K562 (cell line): ENCODE measurements around the gene POMGNT1. TPM values are rescaled to one million over a fixed set of nuclear protein-coding genes. Genes with fewer than 3 reads are reported as not detected.

Experiments used
- CBFA2T2 ChIP-seq: fragments of 450-650 bp; conservative IDR thresholded peaks from 2 replicates; pipeline ENCODE4 v1.6.1; 2017; ENCODE audit warnings: mild to moderate bottlenecking
- CCAR2 ChIP-seq: fragments of 200-400 bp; formaldehyde crosslinking; IDR thresholded peaks from 2 replicates; pipeline ENCODE4 v1.6.1; 2017; ENCODE audit warnings: mild to moderate bottlenecking, low read depth, low read length
- CHD4 ChIP-seq: fragments of 200-600 bp; sonication (generic); IDR thresholded peaks from 3 replicates; pipeline ENCODE4 v1.6.1; 2012; ENCODE audit warnings: low read depth, mild to moderate bottlenecking, mixed read lengths, low read length, inconsistent platforms; ENCODE audit not compliant: insufficient read depth, insufficient replicate concordance, poor library complexity, severe bottlenecking
- COPS2 ChIP-seq: fragments of 450-650 bp; conservative IDR thresholded peaks from 2 replicates; pipeline ENCODE4 v1.6.1; 2016; ENCODE audit warnings: mild to moderate bottlenecking, moderate library complexity
- EZH2 ChIP-seq: IDR thresholded peaks from 2 replicates; pipeline ENCODE4 v1.6.1; 2012; ENCODE audit warnings: low read depth, mild to moderate bottlenecking, inconsistent platforms, low read length, borderline replicate concordance
- KLF10 ChIP-seq: fragments of 250-450 bp; sonication (Bioruptor Pico); IDR thresholded peaks from 2 replicates; pipeline ENCODE4 v1.6.1; 2021; ENCODE audit warnings: matching md5 sums
- MBD2 ChIP-seq: sonication (generic); IDR thresholded peaks from 2 replicates; pipeline ENCODE4 v1.6.1; 2016; ENCODE audit warnings: low read depth, borderline replicate concordance
- NFIX ChIP-seq: fragments of 250-450 bp; sonication (Bioruptor Pico); IDR thresholded peaks from 2 replicates; pipeline ENCODE4 v1.4.0; 2020; ENCODE audit warnings: low read depth, mild to moderate bottlenecking, moderate library complexity
- RFX1 ChIP-seq: fragments of 450-650 bp; IDR thresholded peaks from 2 replicates; pipeline ENCODE4 v1.6.1; 2016; ENCODE audit warnings: mild to moderate bottlenecking, moderate library complexity
- SIRT6 ChIP-seq: IDR thresholded peaks from one replicate; pipeline ENCODE4 v1.6.1; 2012; ENCODE audit warnings: low read depth, mild to moderate bottlenecking, control low read depth, inconsistent platforms, low read length, moderate library complexity
- SRSF1 ChIP-seq: fragments of 200-400 bp; formaldehyde crosslinking; IDR thresholded peaks from 2 replicates; pipeline ENCODE4 v1.6.1; 2017; ENCODE audit warnings: mild to moderate bottlenecking, low read depth, low read length, moderate library complexity
- TBL1XR1 ChIP-seq, 2 experiments: IDR thresholded peaks; 2 replicates each; pipeline ENCODE4 v1.6.1; 2012; ENCODE audit warnings: improper control_type of control experiment in 2 of 2, low read length in 2 of 2, mild to moderate bottlenecking in 1 of 2
- THRB ChIP-seq: fragments of 450-650 bp; formaldehyde crosslinking; conservative IDR thresholded peaks from 2 replicates; pipeline ENCODE4 v1.4.0; 2022; ENCODE audit warnings: mild to moderate bottlenecking, missing genetic modification characterization
- ZBTB7A ChIP-seq: IDR thresholded peaks from 2 replicates; pipeline ENCODE4 v1.6.1; 2011; ENCODE audit warnings: low read depth, mild to moderate bottlenecking, low read length, moderate library complexity, borderline replicate concordance; ENCODE audit not compliant: control insufficient read depth
- ZNF311 ChIP-seq: fragments of 250-450 bp; sonication (Bioruptor Pico); IDR thresholded peaks from 2 replicates; pipeline ENCODE4 v1.4.0; 2020; ENCODE audit warnings: mild to moderate bottlenecking, moderate library complexity
- ZNF431 ChIP-seq: sonication (generic); formaldehyde crosslinking; IDR thresholded peaks from 2 replicates; pipeline ENCODE4 v1.8.0; 2022; ENCODE audit warnings: mild to moderate bottlenecking, missing genetic modification reagents
- ZNF77 ChIP-seq: fragments of 250-450 bp; sonication (Bioruptor Pico); IDR thresholded peaks from 2 replicates; pipeline ENCODE4 v1.5.0; 2020
- polyA plus RNA-seq, 8 experiments: library from polyadenylated mRNA; depleted of rRNA in 4 of 8; stranded (reverse) in 5 of 8; unstranded in 3 of 8; fragments of >200 nt; fragmentation: Nextera tagmentation in 2 of 8; fragmentation: Illumina TruSeq in 1 of 8; extraction: Ambion mirVana in 2 of 8; extraction: Trizol in 1 of 8; gene quantifications; 2 replicates each; pipeline versions ENCODE4 v1.2.1 to v1.2.3, GENCODE V29; 2011 to 2014; ENCODE audit warnings: inconsistent platforms in 1 of 8, missing spikeins in 1 of 8
- total RNA-seq, 7 experiments: library from RNA; depleted of rRNA in 6 of 7; stranded (reverse); fragments of >200 nt in 6 of 7; fragmentation: Illumina TruSeq in 2 of 7; extraction: Trizol in 2 of 7; gene quantifications; 2 replicates each; pipeline versions ENCODE4 v1.2.1 to v1.2.3, GENCODE V29; 2011 to 2021; ENCODE audit warnings: low replicate concordance in 1 of 7
- TF ChIP-seq, protein P1 (sequence below): sonication (generic); formaldehyde crosslinking; IDR thresholded peaks from 2 replicates; pipeline ENCODE4 v1.8.0; 2022; ENCODE audit warnings: mild to moderate bottlenecking, missing genetic modification reagents
- TF ChIP-seq, protein P2 (sequence below): sonication (generic); IDR thresholded peaks from 2 replicates; pipeline ENCODE4 v1.6.1; 2016
- TF ChIP-seq, protein P3 (sequence below), 2 experiments: fragments of 450-650 bp; IDR thresholded peaks; 2 replicates each; pipeline ENCODE4 v1.6.1; 2018; ENCODE audit warnings: mild to moderate bottlenecking in 2 of 2, low read depth in 1 of 2; ENCODE audit not compliant: partially characterized antibody in 2 of 2

Gene POMGNT1
- total and polyA plus RNA-seq, 9 of the 15 experiments (the other 6 are each of a cell fraction or from before 2014, with no cell fraction given): 14.1 to 58.9 (median 37.8) TPM

DNA sequence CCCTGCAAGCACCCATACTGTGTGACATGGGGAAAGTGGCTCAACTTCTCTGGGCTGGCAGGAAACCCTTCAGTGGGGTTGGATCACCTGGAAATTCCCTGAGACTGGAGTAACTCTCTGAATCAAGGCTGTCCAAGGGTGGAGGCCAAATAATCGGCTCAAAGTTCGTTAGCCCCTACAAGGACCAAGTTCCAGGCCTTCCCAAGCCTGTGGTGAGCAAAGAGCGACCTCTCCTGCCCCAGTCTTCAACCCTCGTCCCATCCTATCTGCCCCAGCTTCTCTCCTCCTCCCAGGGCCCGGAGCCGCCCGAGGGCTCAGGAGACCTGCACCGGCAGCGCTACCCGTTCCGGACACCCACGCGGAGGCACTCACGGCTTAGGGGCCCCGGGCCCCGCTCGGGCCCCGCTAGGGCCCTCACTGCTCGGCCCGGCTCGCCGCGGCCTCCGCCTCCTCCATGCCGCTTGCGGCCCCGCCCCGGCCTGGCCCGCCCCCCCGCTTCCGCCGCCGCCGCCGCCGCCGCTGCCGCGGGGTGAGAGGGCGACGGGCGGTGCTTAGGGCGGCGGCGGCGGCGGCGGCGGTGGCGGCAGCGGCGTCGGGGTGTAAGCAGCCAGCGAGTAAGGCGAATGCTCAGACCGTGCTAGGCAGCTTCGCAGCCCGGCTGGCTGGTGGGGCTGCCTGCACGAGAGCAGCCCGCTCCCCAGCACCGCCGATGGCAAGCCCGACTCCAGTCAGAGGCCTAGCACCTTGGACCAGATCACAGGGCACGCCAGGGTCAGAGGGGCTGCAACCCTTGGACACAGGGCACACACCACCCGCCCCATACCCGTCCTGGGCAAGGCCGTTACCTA lies at the start of gene POMGNT1 (continued):
- TF ChIP-seq ZNF431 (CRISPR knock-in tag): peak; percentile 26; the same call in 1 of the 2 replicates
- no peak for TF ChIP-seq SRSF1
- no peak for TF ChIP-seq SIRT6
- no peak for TF ChIP-seq MBD2
- TF ChIP-seq, protein P1, sequence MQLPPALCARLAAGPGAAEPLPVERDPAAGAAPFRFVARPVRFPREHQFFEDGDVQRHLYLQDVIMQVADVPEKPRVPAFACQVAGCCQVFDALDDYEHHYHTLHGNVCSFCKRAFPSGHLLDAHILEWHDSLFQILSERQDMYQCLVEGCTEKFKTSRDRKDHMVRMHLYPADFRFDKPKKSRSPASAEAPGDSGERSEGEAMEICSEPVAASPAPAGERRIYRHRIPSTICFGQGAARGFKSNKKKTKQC (CRISPR knock-in tag): peak; percentile 78; the same call in 1 of the 2 replicates
- TF ChIP-seq ZBTB7A: no peak; the same call in 1 of the 2 replicates
- no peak for TF ChIP-seq ZNF311 (CRISPR knock-in tag)
- no peak for TF ChIP-seq COPS2
- TF ChIP-seq THRB (CRISPR knock-in tag): no peak
- no peak for TF ChIP-seq TBL1XR1 (IDR thresholded peaks at IDR 0.05; ENCODE audit: low read length in 2 of 2)
- TF ChIP-seq NFIX (CRISPR knock-in tag): no peak
- TF ChIP-seq CHD4: peak; percentile 49
- TF ChIP-seq KLF10 (CRISPR knock-in tag): no peak
- no peak for TF ChIP-seq RFX1
- TF ChIP-seq, protein P2, sequence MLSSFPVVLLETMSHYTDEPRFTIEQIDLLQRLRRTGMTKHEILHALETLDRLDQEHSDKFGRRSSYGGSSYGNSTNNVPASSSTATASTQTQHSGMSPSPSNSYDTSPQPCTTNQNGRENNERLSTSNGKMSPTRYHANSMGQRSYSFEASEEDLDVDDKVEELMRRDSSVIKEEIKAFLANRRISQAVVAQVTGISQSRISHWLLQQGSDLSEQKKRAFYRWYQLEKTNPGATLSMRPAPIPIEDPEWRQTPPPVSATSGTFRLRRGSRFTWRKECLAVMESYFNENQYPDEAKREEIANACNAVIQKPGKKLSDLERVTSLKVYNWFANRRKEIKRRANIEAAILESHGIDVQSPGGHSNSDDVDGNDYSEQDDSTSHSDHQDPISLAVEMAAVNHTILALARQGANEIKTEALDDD: no peak
- TF ChIP-seq, protein P3, sequence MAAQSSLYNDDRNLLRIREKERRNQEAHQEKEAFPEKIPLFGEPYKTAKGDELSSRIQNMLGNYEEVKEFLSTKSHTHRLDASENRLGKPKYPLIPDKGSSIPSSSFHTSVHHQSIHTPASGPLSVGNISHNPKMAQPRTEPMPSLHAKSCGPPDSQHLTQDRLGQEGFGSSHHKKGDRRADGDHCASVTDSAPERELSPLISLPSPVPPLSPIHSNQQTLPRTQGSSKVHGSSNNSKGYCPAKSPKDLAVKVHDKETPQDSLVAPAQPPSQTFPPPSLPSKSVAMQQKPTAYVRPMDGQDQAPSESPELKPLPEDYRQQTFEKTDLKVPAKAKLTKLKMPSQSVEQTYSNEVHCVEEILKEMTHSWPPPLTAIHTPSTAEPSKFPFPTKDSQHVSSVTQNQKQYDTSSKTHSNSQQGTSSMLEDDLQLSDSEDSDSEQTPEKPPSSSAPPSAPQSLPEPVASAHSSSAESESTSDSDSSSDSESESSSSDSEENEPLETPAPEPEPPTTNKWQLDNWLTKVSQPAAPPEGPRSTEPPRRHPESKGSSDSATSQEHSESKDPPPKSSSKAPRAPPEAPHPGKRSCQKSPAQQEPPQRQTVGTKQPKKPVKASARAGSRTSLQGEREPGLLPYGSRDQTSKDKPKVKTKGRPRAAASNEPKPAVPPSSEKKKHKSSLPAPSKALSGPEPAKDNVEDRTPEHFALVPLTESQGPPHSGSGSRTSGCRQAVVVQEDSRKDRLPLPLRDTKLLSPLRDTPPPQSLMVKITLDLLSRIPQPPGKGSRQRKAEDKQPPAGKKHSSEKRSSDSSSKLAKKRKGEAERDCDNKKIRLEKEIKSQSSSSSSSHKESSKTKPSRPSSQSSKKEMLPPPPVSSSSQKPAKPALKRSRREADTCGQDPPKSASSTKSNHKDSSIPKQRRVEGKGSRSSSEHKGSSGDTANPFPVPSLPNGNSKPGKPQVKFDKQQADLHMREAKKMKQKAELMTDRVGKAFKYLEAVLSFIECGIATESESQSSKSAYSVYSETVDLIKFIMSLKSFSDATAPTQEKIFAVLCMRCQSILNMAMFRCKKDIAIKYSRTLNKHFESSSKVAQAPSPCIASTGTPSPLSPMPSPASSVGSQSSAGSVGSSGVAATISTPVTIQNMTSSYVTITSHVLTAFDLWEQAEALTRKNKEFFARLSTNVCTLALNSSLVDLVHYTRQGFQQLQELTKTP (IDR thresholded peaks at IDR 0.05; ENCODE audit: low read depth in 1 of 2, partially characterized antibody in 2 of 2): peak in 1 of 2 experiments; percentile 29
- no peak for TF ChIP-seq EZH2
- no peak for TF ChIP-seq CCAR2
- no peak for TF ChIP-seq CBFA2T2
- no peak for TF ChIP-seq ZNF77
